ENCODE measurements around the gene PARD3.
"Not testable (repeated sequence)": the region's sequence is repeated elsewhere in the genome, so short reads cannot be mapped to it uniquely, and the experiment has no call there.

Gene PARD3

GRCh38 chr10:34406463-34407323 is 408.4 kb downstream of the PARD3 start:
- no peak overlapping the region for H3K4me3 ChIP-seq (ENCODE audit: low read length)
- TF ChIP-seq ZNF274 (IDR thresholded peaks at IDR 0.05; ENCODE audit: low read depth, low read length) = no peak

- no peak overlapping the region for H3K4me3 ChIP-seq (ENCODE audit: low read length)
- no peak for TF ChIP-seq ZNF274 (IDR thresholded peaks at IDR 0.05; ENCODE audit: low read depth, low read length)
Observed at GRCh38 chr10:34405611-34406462, 409.3 kb downstream of the PARD3 start.

- no peak for TF ChIP-seq ZNF274 (IDR thresholded peaks at IDR 0.05; ENCODE audit: low read depth, low read length)
- H3K4me3 ChIP-seq (ENCODE audit: low read length) = no peak overlapping the region
Observed at GRCh38 chr10:34403512-34403911, 411.6 kb downstream of the PARD3 start.

- no peak for TF ChIP-seq ZNF274 (IDR thresholded peaks at IDR 0.05; ENCODE audit: low read depth, low read length)
- no peak overlapping the region for H3K4me3 ChIP-seq (ENCODE audit: low read length)
Observed at GRCh38 chr10:34400075-34400474, 415.0 kb downstream of the PARD3 start.

GRCh38 chr10:34399013-34399412 is 416.1 kb downstream of the PARD3 start:
- no peak for TF ChIP-seq ZNF274 (IDR thresholded peaks at IDR 0.05; ENCODE audit: low read depth, low read length)

GRCh38 chr10:34397324-34397723 is 417.8 kb downstream of the PARD3 start:
- H3K4me3 ChIP-seq (ENCODE audit: low read length) = no peak overlapping the region
- TF ChIP-seq ZNF274 (IDR thresholded peaks at IDR 0.05; ENCODE audit: low read depth, low read length) = no peak

More at GRCh38 chr10:34399013-34399412, 416.1 kb downstream of the PARD3 start:
- H3K4me3 ChIP-seq (ENCODE audit: low read length) = no peak overlapping the region

- no peak for TF ChIP-seq ZNF274 (IDR thresholded peaks at IDR 0.05; ENCODE audit: low read depth, low read length)
- no peak overlapping the region for H3K4me3 ChIP-seq (ENCODE audit: low read length)
Observed at GRCh38 chr10:34396663-34397062, 418.4 kb downstream of the PARD3 start.

GRCh38 chr10:34392641-34393170 is 422.4 kb downstream of the PARD3 start:
- TF ChIP-seq ZNF274 (IDR thresholded peaks at IDR 0.05; ENCODE audit: low read depth, low read length) = no peak
- H3K4me3 ChIP-seq (ENCODE audit: low read length) = no peak overlapping the region

- H3K4me3 ChIP-seq (ENCODE audit: low read length) = not testable (repeated sequence)
Observed at GRCh38 chr10:34391168-34391567, 423.9 kb downstream of the PARD3 start.

- H3K4me3 ChIP-seq (ENCODE audit: low read length) = no peak overlapping the region
- no peak for TF ChIP-seq ZNF274 (IDR thresholded peaks at IDR 0.05; ENCODE audit: low read depth, low read length)
Observed at GRCh38 chr10:34389801-34390200, 425.3 kb downstream of the PARD3 start.

GRCh38 chr10:34386921-34387320 is 428.2 kb downstream of the PARD3 start:
- no peak for TF ChIP-seq ZNF274 (IDR thresholded peaks at IDR 0.05; ENCODE audit: low read depth, low read length)
- no peak overlapping the region for H3K4me3 ChIP-seq (ENCODE audit: low read length)

GRCh38 chr10:34384372-34384771 is 430.7 kb downstream of the PARD3 start:
- no peak for TF ChIP-seq ZNF274 (IDR thresholded peaks at IDR 0.05; ENCODE audit: low read depth, low read length)
- H3K4me3 ChIP-seq (ENCODE audit: low read length) = no peak overlapping the region

- no peak for TF ChIP-seq ZNF274 (IDR thresholded peaks at IDR 0.05; ENCODE audit: low read depth, low read length)
- H3K4me3 ChIP-seq (ENCODE audit: low read length) = no peak overlapping the region
Observed at GRCh38 chr10:34382626-34383025, 432.5 kb downstream of the PARD3 start.

- no peak overlapping the region for H3K4me3 ChIP-seq (ENCODE audit: low read length)
- TF ChIP-seq ZNF274 (IDR thresholded peaks at IDR 0.05; ENCODE audit: low read depth, low read length) = no peak
Observed at GRCh38 chr10:34380856-34381255, 434.2 kb downstream of the PARD3 start.

GRCh38 chr10:34378297-34378696 is 436.8 kb downstream of the PARD3 start:
- no peak for TF ChIP-seq ZNF274 (IDR thresholded peaks at IDR 0.05; ENCODE audit: low read depth, low read length)
- no peak overlapping the region for H3K4me3 ChIP-seq (ENCODE audit: low read length)

All from GM08714 (cell line).